Hematopoietic multipotent progenitor cell treated with erythropoietin and hydrocortisone succinate and interleukin-3 and kit ligand, for 17 days (in vitro differentiated cells): ENCODE results near the gene TMEM203.

ENCODE experiments used
- DNase-seq: peaks from one replicate; pipeline ENCODE4 v3.0.0-alpha.2; 2015; ENCODE audit warnings: low spot score

Gene TMEM203

GRCh38 chr9:137194388-137194787 is 11.1 kb downstream of the TMEM203 start:
- DNase-seq, result no peak

- DNase-seq, result no peak
These were observed 11.7 kb downstream of the TMEM203 start for GRCh38 chr9:137193771-137194170.

DNA sequence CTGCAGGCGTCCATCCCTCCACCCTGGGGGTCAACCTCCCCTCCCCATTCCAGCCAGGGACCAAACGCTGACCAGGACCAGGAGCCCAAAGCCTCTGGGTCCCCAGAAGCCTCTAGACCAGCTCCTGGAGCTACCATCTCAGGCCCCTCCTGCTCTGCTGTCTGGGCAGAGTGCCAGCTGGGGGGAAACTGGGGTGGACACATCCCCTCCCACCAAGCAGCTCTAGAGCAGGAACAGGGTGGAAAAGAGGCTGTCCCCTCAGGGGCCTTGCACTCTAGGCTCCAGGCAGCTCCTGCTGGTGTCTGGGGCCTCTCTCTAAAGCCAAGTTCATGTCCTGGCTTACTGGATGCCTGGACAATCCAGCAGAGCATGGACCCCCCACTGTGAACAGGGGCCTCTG is 12.6 kb downstream of the TMEM203 start:
- no peak for DNase-seq

DNA sequence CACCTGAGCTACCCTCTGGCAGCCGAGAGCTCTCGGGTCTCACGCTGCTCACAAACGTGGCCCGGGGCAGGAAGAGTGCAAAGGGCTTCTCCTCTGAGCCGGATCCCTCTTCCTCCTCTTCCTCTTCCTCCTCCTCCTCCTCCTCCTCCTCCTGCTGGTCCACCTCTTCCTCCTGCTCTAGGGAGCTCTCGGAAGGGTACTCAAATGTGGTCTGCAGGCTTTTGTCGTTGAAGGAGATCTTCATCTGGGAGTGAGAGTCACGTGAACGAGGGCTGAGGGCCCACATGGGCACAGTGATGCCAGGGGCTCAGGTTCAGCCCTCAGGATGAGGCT is 13.0 kb downstream of the TMEM203 start:
- no peak for DNase-seq

DNA sequence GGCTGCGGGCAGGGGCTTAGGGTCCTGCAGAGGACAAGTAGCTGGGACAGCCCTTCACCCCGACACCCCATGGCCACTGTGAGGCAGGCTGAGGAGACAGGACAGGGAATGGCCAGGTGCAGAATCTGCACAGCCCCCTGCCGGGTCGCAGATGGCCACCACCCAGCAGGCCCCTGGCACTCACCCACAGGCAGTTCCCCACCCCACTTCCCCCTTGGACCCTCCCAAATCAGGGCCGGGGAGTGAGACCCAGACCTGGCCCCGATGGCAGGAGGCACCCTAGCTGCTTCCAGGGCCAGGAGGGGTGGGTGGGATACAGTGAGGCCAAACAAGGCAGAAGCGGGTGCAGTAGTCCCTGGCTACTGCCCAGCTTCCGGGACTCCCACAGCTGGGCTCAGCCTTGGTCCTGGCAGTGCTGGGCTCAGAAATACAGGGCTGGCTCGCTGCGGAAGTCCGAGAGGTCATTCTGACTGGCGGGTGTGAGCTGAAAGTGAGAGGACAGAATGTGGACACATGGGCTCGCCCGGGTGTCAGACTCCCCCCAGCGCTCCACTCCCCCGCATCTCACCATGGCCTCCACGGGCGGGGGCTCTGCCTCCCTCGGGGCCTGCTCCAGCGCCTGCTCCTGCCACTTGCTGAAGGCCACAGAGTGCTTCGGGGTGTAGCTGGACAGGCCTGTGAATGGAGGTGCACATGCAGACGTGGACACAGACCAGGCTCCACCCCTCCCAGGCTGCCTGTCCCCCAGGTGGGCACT is 13.6 kb downstream of the TMEM203 start:
- DNase-seq, result no peak

DNA sequence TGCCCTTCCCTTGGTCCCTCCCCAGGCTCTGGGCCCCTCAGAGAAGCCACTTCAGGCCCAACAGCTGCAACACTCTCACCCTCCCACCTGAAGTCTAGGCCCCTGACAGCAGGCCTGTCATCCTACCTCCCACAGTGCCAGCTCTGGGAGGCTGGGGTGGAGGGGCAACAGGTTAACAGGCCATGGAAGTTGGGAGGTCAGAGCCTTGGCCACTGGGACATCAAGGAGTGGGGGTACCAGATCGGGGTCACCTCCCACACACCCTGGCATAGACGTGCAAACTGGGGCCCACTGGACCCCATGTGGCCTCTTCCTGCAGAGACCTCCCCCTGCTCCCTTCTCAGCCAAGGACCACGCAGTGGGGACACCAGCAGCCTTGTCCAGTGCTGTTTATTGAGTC is 14.2 kb downstream of the TMEM203 start:
- no peak for DNase-seq

- DNase-seq, result no peak
These were observed 15.1 kb downstream of the TMEM203 start for GRCh38 chr9:137190315-137190856.

DNA sequence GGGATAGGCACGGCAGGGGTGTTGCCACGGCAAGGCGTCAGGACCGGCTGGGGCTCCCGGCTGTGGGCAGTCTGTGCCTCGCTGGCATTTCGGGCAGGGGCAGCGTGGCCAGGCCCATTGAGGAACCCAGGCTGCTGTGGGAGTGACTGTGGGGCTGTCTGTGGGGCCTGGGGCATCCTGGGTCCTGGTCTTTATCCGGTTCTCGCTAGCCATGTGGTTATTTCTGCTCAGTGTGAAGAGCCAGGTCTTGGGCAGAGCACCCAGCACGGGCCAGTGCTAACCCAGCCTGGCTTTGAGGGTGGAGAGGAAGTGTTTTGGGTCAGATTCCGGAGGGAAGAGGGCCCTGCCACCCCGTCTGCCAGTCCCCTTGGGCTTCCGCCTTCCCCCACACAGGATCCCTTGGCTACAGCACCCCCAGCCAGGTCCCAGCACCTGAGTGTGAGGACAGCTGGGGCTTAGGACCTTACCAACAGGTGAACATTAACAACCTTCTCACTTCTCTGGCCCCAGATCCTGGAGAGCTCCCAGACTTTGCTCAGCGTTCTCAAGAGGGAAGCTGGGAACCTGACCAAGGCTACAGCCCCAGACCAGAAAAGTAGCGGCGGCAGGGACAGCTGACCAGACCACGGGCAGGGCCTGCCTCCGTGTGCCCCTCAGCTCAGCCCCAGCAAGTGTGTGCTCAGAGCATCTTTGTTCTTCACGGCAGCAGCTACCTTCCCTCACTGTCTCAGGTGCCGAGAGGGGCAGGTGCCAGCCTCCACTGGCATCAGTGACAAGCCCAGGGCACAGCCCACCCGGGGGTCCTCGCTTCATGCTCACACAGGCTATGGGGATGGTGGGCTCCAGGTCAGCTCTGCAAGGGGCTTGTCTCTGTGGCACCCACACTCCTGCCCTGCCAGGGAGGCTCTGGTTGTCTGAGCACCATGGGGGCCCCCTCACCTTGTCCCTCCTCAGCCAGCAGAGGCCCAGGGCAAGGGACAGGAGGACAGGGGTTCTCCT is 15.9 kb downstream of the TMEM203 start:
- DNase-seq, result no peak

- DNase-seq, result peak; percentile 98
These were observed 16.8 kb downstream of the TMEM203 start, which contains the start of the genes ANAPC2 and SSNA1 for GRCh38 chr9:137188490-137189296. Gene ANAPC2 (minus strand): TSS chr9:137188560. CDS start chr9:137188532, 28 bp downstream. Gene SSNA1 (plus strand): TSS chr9:137188676. CDS start chr9:137188727, 51 bp downstream.

GRCh38 chr9:137188086-137188489 is 17.4 kb downstream of the TMEM203 start:
- DNase-seq, result no peak

DNA sequence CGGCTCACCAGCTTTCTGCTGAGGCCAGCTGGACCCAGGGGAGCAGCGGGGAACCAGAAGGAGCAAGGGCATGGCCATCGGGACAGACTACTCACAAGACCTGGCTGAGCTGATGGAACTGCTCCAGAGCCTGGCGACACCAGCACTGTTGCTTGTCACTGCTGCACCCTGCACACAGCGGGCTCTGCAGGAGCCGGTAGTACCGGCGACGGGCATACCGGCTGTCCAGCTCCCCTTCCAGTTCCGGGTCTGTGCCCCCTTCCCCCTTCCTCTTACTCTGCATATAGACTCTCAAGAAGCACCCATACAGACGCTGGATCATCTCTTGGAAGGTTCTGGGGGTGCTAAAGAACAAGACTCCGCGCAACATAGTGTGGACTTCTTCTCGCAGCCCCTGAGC is 18.1 kb downstream of the TMEM203 start:
- no peak for DNase-seq

- DNase-seq, result peak; percentile 41
These were observed 19.1 kb downstream of the TMEM203 start for GRCh38 chr9:137186385-137186784.

DNA sequence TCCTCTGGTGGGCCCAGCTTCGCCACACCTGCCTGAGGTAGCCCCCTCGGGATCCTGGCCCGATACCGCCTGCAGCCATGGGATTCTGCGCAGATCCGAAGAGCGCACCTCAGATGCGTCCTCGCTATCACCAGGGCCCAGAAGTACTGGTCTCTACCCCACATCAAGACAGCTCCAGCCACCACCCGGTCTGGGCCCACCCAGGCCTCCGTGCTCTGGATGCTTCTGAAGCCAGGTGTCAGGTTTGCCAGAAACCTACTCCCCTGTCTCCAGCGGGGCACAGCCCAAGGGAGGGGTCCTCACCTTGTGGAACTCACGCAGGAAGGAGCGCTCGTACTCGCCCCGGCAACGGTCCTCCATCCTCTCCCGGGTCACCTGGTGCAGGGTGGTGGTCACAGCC is 19.5 kb downstream of the TMEM203 start:
- no peak for DNase-seq

GRCh38 chr9:137184881-137185660 is 20.4 kb downstream of the TMEM203 start:
- no peak for DNase-seq

- no peak for DNase-seq
These were observed 21.4 kb downstream of the TMEM203 start for GRCh38 chr9:137183980-137184595.

GRCh38 chr9:137182836-137183235 is 22.6 kb downstream of the TMEM203 start:
- no peak for DNase-seq

GRCh38 chr9:137181680-137182079 is 23.8 kb downstream of the TMEM203 start:
- DNase-seq, result no peak

GRCh38 chr9:137180491-137180890 is 25.0 kb downstream of the TMEM203 start:
- no peak for DNase-seq

DNA sequence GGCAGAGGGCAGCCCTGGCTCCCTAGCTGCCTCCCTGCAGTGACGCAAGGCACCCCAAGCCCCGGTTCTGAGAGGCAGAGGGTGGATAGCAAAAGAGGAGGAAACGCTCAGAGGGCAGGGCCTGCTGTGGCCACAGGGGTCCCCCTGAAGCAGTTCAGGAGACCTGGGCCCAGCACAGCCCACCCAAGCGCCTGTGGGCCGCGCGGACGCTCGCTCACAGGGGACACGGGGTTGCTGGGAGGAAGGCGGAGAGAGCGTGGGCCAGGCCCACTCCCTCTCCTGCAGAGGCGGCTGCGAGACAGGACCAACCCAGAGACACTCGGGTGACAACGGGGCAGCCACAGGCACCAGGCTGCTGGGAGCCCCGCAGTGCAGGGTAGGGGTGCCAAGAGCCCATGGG is 25.7 kb downstream of the TMEM203 start:
- DNase-seq, result no peak

GRCh38 chr9:137178939-137179630 is 26.4 kb downstream of the TMEM203 start:
- DNase-seq, result no peak
